Mucosa of rectum (tissue), 2 donors: ENCODE measurements around the gene RAB5IF.

Experiments
- H3K27ac ChIP-seq, 2 donors: one replicate each; pipeline ENCODE4 v1.7.0; 2013; ENCODE audit warnings: inconsistent platforms in 2 of 2, low read depth in 2 of 2, low read length in 2 of 2
- H3K27me3 ChIP-seq, 2 donors: one replicate each; pipeline ENCODE4 v1.7.0; 2013; ENCODE audit warnings: low read length in 2 of 2; ENCODE audit not compliant: control insufficient read depth in 2 of 2, insufficient read depth in 2 of 2
- H3K36me3 ChIP-seq, 2 donors: one replicate each; pipeline ENCODE4 v1.7.0; 2013; ENCODE audit warnings: low read length in 2 of 2; ENCODE audit not compliant: control insufficient read depth in 2 of 2, insufficient read depth in 2 of 2
- H3K4me1 ChIP-seq, 2 donors: one replicate each; pipeline ENCODE4 v1.7.0; 2013; ENCODE audit warnings: low read length in 2 of 2, mild to moderate bottlenecking in 1 of 2; ENCODE audit not compliant: control insufficient read depth in 2 of 2, insufficient read depth in 2 of 2
- H3K4me3 ChIP-seq, 2 donors: one replicate each; pipeline ENCODE4 v1.7.0; 2013; ENCODE audit warnings: low read length in 2 of 2
- H3K9ac ChIP-seq, 2 donors: one replicate each; pipeline ENCODE4 v1.7.0; 2013; ENCODE audit warnings: low read length in 2 of 2, low read depth in 1 of 2, mild to moderate bottlenecking in 1 of 2
- H3K9me3 ChIP-seq, 2 donors: one replicate each; pipeline ENCODE4 v1.7.0; 2013; ENCODE audit warnings: low read length in 2 of 2; ENCODE audit not compliant: control insufficient read depth in 2 of 2
- donor health status: healthy.
- donor health status: Normal muscosa, but diverticular disease.

RAB5IF gene

GRCh38 chr20:36573103-36573797, 32.3 kb upstream of the RAB5IF start, which contains the start of gene TGIF2:
TSS of gene TGIF2 (plus strand) at chr20:36573597. CDS start at chr20:36578775, 5,178 bp downstream.
- Histone ChIP-seq H3K4me3 (peak within 1 kb of the TSS; percentile 69 to 71), H3K9ac (peak within 1 kb of the TSS; percentile 74 to 76), H3K27ac (peak within 1 kb of the TSS; percentile 78 to 83), H3K9me3 (no peaks in the 10 kb centered on the region), H3K4me1 (peaks cover 7 to 13% of the 10 kb centered on the region in 2 donors), H3K27me3 (no peaks in the 10 kb centered on the region), H3K36me3 (no peaks in the 10 kb centered on the region)

GRCh38 chr20:36573798-36574365, 31.7 kb upstream of the RAB5IF start:
- H3K9ac ChIP-seq: peak overlapping the region; percentile 60 to 74
- no peaks in the 10 kb centered on the region for H3K9me3 ChIP-seq
- no peaks in the 10 kb centered on the region for H3K27me3 ChIP-seq
- peaks cover 7 to 13% of the 10 kb centered on the region in 2 donors for H3K4me1 ChIP-seq
- peak overlapping the region; percentile 78 to 83 for H3K27ac ChIP-seq
- H3K4me3 ChIP-seq: peak overlapping the region; percentile 63 to 69
- H3K36me3 ChIP-seq: no peaks in the 10 kb centered on the region

- Histone ChIP-seq H3K27me3 (no peaks in the 10 kb centered on the region), H3K9ac (peak overlapping the region; percentile 52 to 74), H3K36me3 (peaks cover 2 to 3% of the 10 kb centered on the region in 2 donors), H3K9me3 (no peaks in the 10 kb centered on the region), H3K4me3 (peak overlapping the region; percentile 69 to 71), H3K27ac (peak overlapping the region; percentile 31 to 83), H3K4me1 (peaks cover 7 to 13% of the 10 kb centered on the region in 2 donors)
Measured at GRCh38 chr20:36574366-36575135, 31.0 kb upstream of the RAB5IF start.

- no peaks in the 10 kb centered on the region for H3K27me3 ChIP-seq
- no peak overlapping the region for H3K4me3 ChIP-seq
- peaks cover 7 to 13% of the 10 kb centered on the region in 2 donors for H3K4me1 ChIP-seq
- H3K9ac ChIP-seq: no peak overlapping the region
- no peak overlapping the region for H3K27ac ChIP-seq
- H3K9me3 ChIP-seq: no peaks in the 10 kb centered on the region
- H3K36me3 ChIP-seq: peaks cover 10 to 11% of the 10 kb centered on the region in 2 donors
Measured at GRCh38 chr20:36576081-36576445, 29.5 kb upstream of the RAB5IF start.

GRCh38 chr20:36578356-36579041, 27.1 kb upstream of the RAB5IF start:
- Histone ChIP-seq H3K36me3 (peaks cover 15 to 19% of the 10 kb centered on the region in 2 donors), H3K27ac (no peak overlapping the region), H3K27me3 (no peaks in the 10 kb centered on the region), H3K9ac (no peak overlapping the region), H3K4me1 (peaks cover 7 to 13% of the 10 kb centered on the region in 2 donors), H3K9me3 (no peaks in the 10 kb centered on the region), H3K4me3 (no peak overlapping the region)

GRCh38 chr20:36579996-36580545, 25.5 kb upstream of the RAB5IF start:
- Histone ChIP-seq H3K9me3 (no peaks in the 10 kb centered on the region), H3K36me3 (peaks cover 15 to 19% of the 10 kb centered on the region in 2 donors), H3K4me1 (peaks cover 4 to 7% of the 10 kb centered on the region in 2 donors), H3K27me3 (no peaks in the 10 kb centered on the region), H3K9ac (no peak overlapping the region), H3K27ac (no peak overlapping the region), H3K4me3 (no peak overlapping the region)

- H3K9ac ChIP-seq: no peak overlapping the region
- no peaks in the 10 kb centered on the region for H3K9me3 ChIP-seq
- H3K36me3 ChIP-seq: peaks cover 15 to 19% of the 10 kb centered on the region in 2 donors
- no peaks in the 10 kb centered on the region for H3K27me3 ChIP-seq
- H3K4me3 ChIP-seq: no peak overlapping the region
- H3K4me1 ChIP-seq: no peaks in the 10 kb centered on the region
- H3K27ac ChIP-seq: no peak overlapping the region
Measured at GRCh38 chr20:36582322-36582721, 23.3 kb upstream of the RAB5IF start.

GRCh38 chr20:36582821-36583220, 22.8 kb upstream of the RAB5IF start:
- Histone ChIP-seq H3K4me1 (no peaks in the 10 kb centered on the region), H3K4me3 (no peak overlapping the region), H3K36me3 (peaks cover 15 to 19% of the 10 kb centered on the region in 2 donors), H3K9me3 (no peaks in the 10 kb centered on the region), H3K27me3 (no peaks in the 10 kb centered on the region), H3K27ac (no peak overlapping the region), H3K9ac (no peak overlapping the region)

GRCh38 chr20:36584018-36584481, 21.5 kb upstream of the RAB5IF start:
- no peaks in the 10 kb centered on the region for H3K4me1 ChIP-seq
- no peaks in the 10 kb centered on the region for H3K27me3 ChIP-seq
- no peak overlapping the region for H3K4me3 ChIP-seq
- H3K36me3 ChIP-seq: peaks cover 15 to 19% of the 10 kb centered on the region in 2 donors
- H3K27ac ChIP-seq: no peak overlapping the region
- no peak overlapping the region for H3K9ac ChIP-seq
- H3K9me3 ChIP-seq: no peaks in the 10 kb centered on the region
